Endothelial cell of umbilical vein (primary cell): ENCODE data around the gene TMCC2. TPM values are rescaled to one million over a fixed set of nuclear protein-coding genes. Genes with fewer than 3 reads are reported as not detected.

Experiments used
- BruUV-seq: library from RNA; stranded (reverse); fragments of 400-500 nt; replicated peaks from 2 replicates; lab custom pipeline; 2021; lab: Mats Ljungman, UMichigan
- CTCF ChIA-PET: fragments of 300-600, 350-600 bp; sonication (Branson Sonifier 250); formaldehyde crosslinking; loops from one replicate; lab custom pipeline; 2021; ENCODE audit warnings: antibody characterized with exemption, inconsistent platforms; lab: Charles Lee
- POLR2A ChIA-PET: fragments of 300-600, 350-600 bp; sonication (Branson Sonifier 250); formaldehyde crosslinking; loops from one replicate; lab custom pipeline; 2021; ENCODE audit warnings: antibody characterized with exemption, inconsistent platforms; lab: Charles Lee
- DNase-seq: peaks from one replicate; pipeline ENCODE4 v3.0.0-alpha.2; 2011; ENCODE audit warnings: low read depth, low spot score
- FAIRE-seq: peaks from 2 replicates; lab custom pipeline; 2011; peaks lifted over from hg19 to GRCh38; lab: Jason Lieb, UNC
- H2AFZ ChIP-seq: 2 replicates; pipeline ENCODE4 v1.6.0; 2012; ENCODE audit warnings: low read depth, low read length, control low read depth, inconsistent platforms
- H3K27ac ChIP-seq: 2 replicates; pipeline ENCODE4 v1.5.1; 2011; ENCODE audit warnings: low read depth, mild to moderate bottlenecking, control low read depth, low read length, moderate library complexity; ENCODE audit not compliant: insufficient read depth
- H3K27me3 ChIP-seq, 2 experiments: 2 replicates each; pipeline versions ENCODE4 v1.6.0 to v1.6.1; 2011; ENCODE audit warnings: low read length in 2 of 2, mixed read lengths in 1 of 2; ENCODE audit not compliant: control insufficient read depth in 2 of 2, insufficient read depth in 2 of 2
- H3K36me3 ChIP-seq, 2 experiments: 2 replicates in 1 of 2; 3 replicates in 1 of 2; pipeline ENCODE4 v1.5.1; 2011; ENCODE audit warnings: low read length in 2 of 2, mild to moderate bottlenecking in 1 of 2, moderate library complexity in 1 of 2; ENCODE audit not compliant: control insufficient read depth in 2 of 2, insufficient read depth in 2 of 2; ENCODE audit errors: extremely low read depth in 1 of 2
- H3K4me1 ChIP-seq: 3 replicates; pipeline ENCODE4 v1.5.1; 2011; ENCODE audit warnings: mild to moderate bottlenecking, low read length; ENCODE audit not compliant: control insufficient read depth, insufficient read depth; ENCODE audit errors: extremely low read depth
- H3K4me2 ChIP-seq: 2 replicates; pipeline ENCODE4 v1.6.1; 2011; ENCODE audit warnings: low read length, control low read depth, mixed read lengths; ENCODE audit not compliant: insufficient read depth
- H3K4me3 ChIP-seq, 3 experiments: fragments of 200-600 bp in 1 of 3; sonication (generic), shearing (Covaris generic) in 1 of 3; replicated peaks in 1 of 3; 2 replicates each; pipeline ENCODE4 v1.5.1; 2011 to 2016; ENCODE audit warnings: control low read depth in 3 of 3, low read length in 3 of 3, mild to moderate bottlenecking in 2 of 3, inconsistent platforms in 1 of 3, low read depth in 1 of 3, moderate library complexity in 1 of 3; ENCODE audit not compliant: insufficient read depth in 1 of 3
- H3K79me2 ChIP-seq: 2 replicates; pipeline ENCODE4 v1.6.0; 2012; ENCODE audit warnings: low read length, inconsistent platforms; ENCODE audit not compliant: control insufficient read depth, insufficient read depth
- H3K9ac ChIP-seq: replicated peaks from 2 replicates; pipeline ENCODE3; 2011; ENCODE audit warnings: low read length, control low read depth; ENCODE audit not compliant: insufficient read depth; ENCODE audit errors: extremely low read depth
- H3K9me1 ChIP-seq: replicated peaks from 3 replicates; pipeline ENCODE4 v1.6.0; 2011; ENCODE audit warnings: mild to moderate bottlenecking, low read length; ENCODE audit not compliant: control insufficient read depth, insufficient read depth; ENCODE audit errors: extremely low read depth
- H3K9me3 ChIP-seq: replicated peaks from 2 replicates; pipeline ENCODE4 v1.5.1; 2012; ENCODE audit warnings: low read length, inconsistent platforms; ENCODE audit not compliant: control insufficient read depth, insufficient read depth
- H4K20me1 ChIP-seq: replicated peaks from 2 replicates; pipeline ENCODE3; 2011; ENCODE audit warnings: mild to moderate bottlenecking, low read length; ENCODE audit not compliant: control insufficient read depth, insufficient read depth; ENCODE audit errors: extremely low read depth
- EZH2 ChIP-seq: IDR thresholded peaks from 2 replicates; pipeline ENCODE4 v1.6.1; 2012; ENCODE audit warnings: borderline replicate concordance, low read depth, mild to moderate bottlenecking, moderate library complexity, low read length, inconsistent platforms; ENCODE audit not compliant: severe bottlenecking
- FOS ChIP-seq: IDR thresholded peaks from 2 replicates; pipeline ENCODE4 v1.6.1; 2011; ENCODE audit warnings: mild to moderate bottlenecking, low read length, moderate library complexity, borderline replicate concordance; ENCODE audit not compliant: insufficient read depth
- GATA2 ChIP-seq: IDR thresholded peaks from 2 replicates; pipeline ENCODE4 v1.7.0; 2011; ENCODE audit warnings: low read depth, mild to moderate bottlenecking, moderate library complexity, mixed read lengths, low read length; ENCODE audit not compliant: insufficient read length, insufficient read depth
- JUN ChIP-seq: IDR thresholded peaks from 2 replicates; pipeline ENCODE4 v1.6.1; 2011; ENCODE audit warnings: borderline replicate concordance, low read depth; ENCODE audit not compliant: insufficient read length, insufficient read depth
- MYC ChIP-seq: IDR thresholded peaks from one replicate; pipeline ENCODE4 v1.6.1; 2011; ENCODE audit warnings: mild to moderate bottlenecking, low read depth, low read length
- POLR2A ChIP-seq: IDR thresholded peaks from 2 replicates; pipeline ENCODE4 v1.6.1; 2012; ENCODE audit warnings: low read depth, mild to moderate bottlenecking, control low read depth, low read length
- POLR2AphosphoS5 ChIP-seq: IDR thresholded peaks from 2 replicates; pipeline ENCODE4 v1.6.1; 2012; ENCODE audit warnings: low read depth, mild to moderate bottlenecking, control low read depth, low read length, moderate library complexity; ENCODE audit not compliant: insufficient read depth
- dilution Hi-C: fragments of 300-500 bp; cut with MboI; formaldehyde crosslinking; loops from one replicate; pipeline ENCODE4 v1.15.0; 2019; ENCODE audit warnings: low sequenced_read_pairs; ENCODE audit not compliant: extremely low pct_ligation_motif_present
- intact Hi-C: fragments of 100-400 bp; cut with micrococcal nuclease; formaldehyde crosslinking; loops from one replicate; pipeline ENCODE4 v1.10.0; 2022
- polyA plus RNA-seq, 4 experiments: library from polyadenylated mRNA; depleted of rRNA in 3 of 4; stranded (reverse) in 3 of 4; unstranded in 1 of 4; fragments of >200 nt; gene quantifications; 2 replicates each; pipeline versions ENCODE4 v1.2.1 to v1.2.3, GENCODE V29; 2011 to 2012; ENCODE audit warnings: missing spikeins in 1 of 4
- total RNA-seq: library from RNA; stranded (reverse); gene quantifications from 2 replicates; pipeline ENCODE4 v1.2.3, GENCODE V29; 2021
- TF ChIP-seq, protein P1 (sequence below), 2 donors: IDR thresholded peaks; 1 replicate in 1 of 2; 2 replicates in 1 of 2; pipeline ENCODE4 v1.5.1; 2011; ENCODE audit warnings: low read length in 2 of 2, mild to moderate bottlenecking in 2 of 2, moderate library complexity in 2 of 2, control low read depth in 1 of 2, inconsistent platforms in 1 of 2, low read depth in 1 of 2; ENCODE audit not compliant: insufficient read depth in 1 of 2; ENCODE audit errors: extremely low read depth in 1 of 2
- TF ChIP-seq, protein P2 (sequence below): IDR thresholded peaks from 2 replicates; pipeline ENCODE4 v1.6.1; 2011; ENCODE audit not compliant: insufficient read depth, insufficient read length

TMCC2 gene
- total and polyA plus RNA-seq, 2 donors (not counting 3 experiments of a cell fraction or from before 2014, with no cell fraction given), result 2.0 to 2.1 TPM

DNA sequence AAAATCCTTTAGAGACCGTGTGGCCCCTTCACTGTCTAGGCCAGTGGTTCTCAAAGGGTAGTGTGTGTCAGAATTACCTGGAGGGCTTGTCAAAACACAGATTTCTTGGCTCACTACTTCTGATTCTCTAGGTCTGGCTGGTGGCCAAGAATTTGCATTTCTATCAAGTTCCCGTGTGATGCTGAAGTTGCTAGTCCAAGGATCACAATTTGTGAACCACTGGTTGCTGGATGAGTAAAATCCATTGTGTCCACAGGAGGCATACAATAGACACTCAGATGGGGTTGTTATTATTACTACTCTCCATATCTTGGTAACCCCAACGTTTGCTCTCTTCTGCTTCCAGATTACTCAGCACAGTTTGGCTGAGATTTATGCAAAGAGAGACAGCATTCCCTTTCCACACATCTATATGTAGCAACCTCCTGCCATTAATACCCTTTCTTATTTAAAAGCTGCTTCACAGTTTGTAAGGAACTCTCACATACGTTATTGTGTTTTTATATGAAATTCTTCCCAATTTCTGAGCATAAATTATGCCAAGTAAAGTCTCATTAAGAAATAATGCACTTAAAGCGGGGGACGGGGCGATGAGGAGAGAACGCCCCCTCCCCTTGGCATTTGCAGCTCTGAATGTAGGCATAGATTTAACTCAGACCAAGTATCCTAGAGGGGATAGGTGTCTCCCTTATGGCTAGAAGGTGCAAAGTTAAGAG lies 720 bp upstream of the TMCC2 start:
- Histone ChIP-seq H2AFZ (peak overlapping the region; percentile 87), H3K9me3 (no peaks in the 10 kb centered on the region), H3K4me2 (peak overlapping the region; percentile 80), H3K4me3 (peak overlapping the region; percentile 49 to 64 (median 60)), H3K27me3 (peaks cover 17 to 36% of the 10 kb centered on the region in 2 experiments), H3K27ac (no peak overlapping the region), H3K4me1 (peaks cover 17% of the 10 kb centered on the region), H3K79me2 (no peaks in the 10 kb centered on the region), H3K9ac (no peak overlapping the region), H4K20me1 (no peaks in the 10 kb centered on the region), H3K9me1 (no peaks in the 10 kb centered on the region), H3K36me3 (no peaks in the 10 kb centered on the region)
- intact Hi-C loops, result loop anchor here (1.0 kb wide), 3 partner anchors 16 to 105 kb away; partner anchors contain the start of gene DSTYK
- TF ChIP-seq FOS (no peak), EZH2 (no peak), MYC (no peak), POLR2AphosphoS5 (no peak), POLR2A (no peak), GATA2 (no peak), JUN (no peak)
- TF ChIP-seq, protein P1, sequence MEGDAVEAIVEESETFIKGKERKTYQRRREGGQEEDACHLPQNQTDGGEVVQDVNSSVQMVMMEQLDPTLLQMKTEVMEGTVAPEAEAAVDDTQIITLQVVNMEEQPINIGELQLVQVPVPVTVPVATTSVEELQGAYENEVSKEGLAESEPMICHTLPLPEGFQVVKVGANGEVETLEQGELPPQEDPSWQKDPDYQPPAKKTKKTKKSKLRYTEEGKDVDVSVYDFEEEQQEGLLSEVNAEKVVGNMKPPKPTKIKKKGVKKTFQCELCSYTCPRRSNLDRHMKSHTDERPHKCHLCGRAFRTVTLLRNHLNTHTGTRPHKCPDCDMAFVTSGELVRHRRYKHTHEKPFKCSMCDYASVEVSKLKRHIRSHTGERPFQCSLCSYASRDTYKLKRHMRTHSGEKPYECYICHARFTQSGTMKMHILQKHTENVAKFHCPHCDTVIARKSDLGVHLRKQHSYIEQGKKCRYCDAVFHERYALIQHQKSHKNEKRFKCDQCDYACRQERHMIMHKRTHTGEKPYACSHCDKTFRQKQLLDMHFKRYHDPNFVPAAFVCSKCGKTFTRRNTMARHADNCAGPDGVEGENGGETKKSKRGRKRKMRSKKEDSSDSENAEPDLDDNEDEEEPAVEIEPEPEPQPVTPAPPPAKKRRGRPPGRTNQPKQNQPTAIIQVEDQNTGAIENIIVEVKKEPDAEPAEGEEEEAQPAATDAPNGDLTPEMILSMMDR (IDR thresholded peaks at IDR 0.05; ENCODE audit: extremely low read depth in 1 of 2, insufficient read depth in 1 of 2, low read depth in 1 of 2, low read length in 2 of 2), result no peak
- TF ChIP-seq, protein P2, sequence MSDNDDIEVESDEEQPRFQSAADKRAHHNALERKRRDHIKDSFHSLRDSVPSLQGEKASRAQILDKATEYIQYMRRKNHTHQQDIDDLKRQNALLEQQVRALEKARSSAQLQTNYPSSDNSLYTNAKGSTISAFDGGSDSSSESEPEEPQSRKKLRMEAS, result no peak
- no TSS peak for BruUV-seq
- DNase-seq (peak; percentile 37), FAIRE-seq (peak; percentile 63)
- dilution Hi-C loops, result no loop called here
- CTCF ChIA-PET, result interaction anchor here (0.8 to 2.1 kb wide), 9 partner anchors 8 to 420 kb away, joined by 3 to 14 read pairs (median 5); partner anchors contain the start of gene RBBP5
- POLR2A ChIA-PET, result no interaction called here
